ENCODE data around the gene OR10G7. TPM values are rescaled to one million over a fixed set of nuclear protein-coding genes. Genes with fewer than 3 reads are reported as not detected.
A peak's percentile ranks its signal among the peaks of the same experiment; 100 is the strongest.

Gene OR10G7
- total RNA-seq, 4 donors from 2014 or later: not detected

GRCh38 chr11:124077266-124077665, 36.1 kb upstream of the OR10G7 start:
- in situ Hi-C loops (cut with MboI; ENCODE audit: low sequenced_read_pairs in 4 of 4): no loop called here
- H3K4me3 ChIP-seq: no peak overlapping the region
- H3K4me1 ChIP-seq: no peaks in the 10 kb centered on the region
- H3K27me3 ChIP-seq: peaks cover 8 to 17% (median 8%) of the 10 kb centered on the region in 3 donors
- TF ChIP-seq CTCF (IDR thresholded peaks at IDR 0.05 in 4 of 5, conservative IDR thresholded peaks at IDR 0.05 in 1 of 5) (no peak), POLR2A (IDR thresholded peaks at IDR 0.05) (no peak)
- no peaks in the 10 kb centered on the region for H3K36me3 ChIP-seq
- no peaks in the 10 kb centered on the region for H3K9me3 ChIP-seq
- H3K27ac ChIP-seq: no peak overlapping the region
- intact Hi-C loops (cut with DNase I; ENCODE audit: low total_unique reads): no loop called here
- no peak for ATAC-seq
- DNase-seq: no peak

GRCh38 chr11:124075841-124076651, 34.9 kb upstream of the OR10G7 start:
- intact Hi-C loops (cut with DNase I; ENCODE audit: low total_unique reads): no loop called here
- DNase-seq: no peak
- Histone ChIP-seq H3K36me3 (no peaks in the 10 kb centered on the region), H3K27ac (no peak overlapping the region), H3K27me3 (peaks cover 8 to 17% (median 8%) of the 10 kb centered on the region in 3 donors), H3K4me1 (no peaks in the 10 kb centered on the region), H3K9me3 (no peaks in the 10 kb centered on the region), H3K4me3 (peak overlapping the region in 3 of 4 donors; percentile 35 to 44 (median 41))
- TF ChIP-seq CTCF (IDR thresholded peaks at IDR 0.05 in 4 of 5, conservative IDR thresholded peaks at IDR 0.05 in 1 of 5): no peak
- no peak for TF ChIP-seq POLR2A (IDR thresholded peaks at IDR 0.05)
- in situ Hi-C loops (cut with MboI; ENCODE audit: low sequenced_read_pairs in 4 of 4): no loop called here
- ATAC-seq: no peak

DNA sequence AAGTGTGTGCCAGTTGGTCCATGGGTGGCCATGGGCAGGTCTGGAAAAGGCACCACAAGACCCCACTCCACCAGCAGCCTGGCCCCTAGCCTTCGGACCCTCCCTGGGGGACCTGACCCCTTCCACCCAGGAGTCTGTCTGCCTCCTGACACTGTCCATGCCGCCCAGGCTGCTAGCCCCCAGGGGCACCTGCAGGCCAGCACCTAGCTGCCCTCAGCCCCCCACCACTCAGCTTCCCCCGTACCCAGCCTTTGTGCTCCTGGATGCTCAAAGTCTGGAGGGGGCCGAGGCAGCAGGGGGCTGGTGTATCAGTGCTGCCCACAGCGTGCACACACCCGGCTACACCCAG, 34.3 kb upstream of the OR10G7 start:
- H3K27ac ChIP-seq: no peak overlapping the region
- no peak for DNase-seq
- intact Hi-C loops (cut with DNase I; ENCODE audit: low total_unique reads): no loop called here
- in situ Hi-C loops (cut with MboI; ENCODE audit: low sequenced_read_pairs in 4 of 4): no loop called here
- ATAC-seq: no peak
- no peaks in the 10 kb centered on the region for H3K9me3 ChIP-seq
- H3K36me3 ChIP-seq: no peaks in the 10 kb centered on the region
- H3K4me3 ChIP-seq: peak overlapping the region in 1 of 4 donors; percentile 41
- H3K4me1 ChIP-seq: no peaks in the 10 kb centered on the region
- peaks cover 8 to 17% (median 8%) of the 10 kb centered on the region in 3 donors for H3K27me3 ChIP-seq
- TF ChIP-seq POLR2A (IDR thresholded peaks at IDR 0.05) (no peak), CTCF (IDR thresholded peaks at IDR 0.05 in 4 of 5, conservative IDR thresholded peaks at IDR 0.05 in 1 of 5) (no peak)

DNA sequence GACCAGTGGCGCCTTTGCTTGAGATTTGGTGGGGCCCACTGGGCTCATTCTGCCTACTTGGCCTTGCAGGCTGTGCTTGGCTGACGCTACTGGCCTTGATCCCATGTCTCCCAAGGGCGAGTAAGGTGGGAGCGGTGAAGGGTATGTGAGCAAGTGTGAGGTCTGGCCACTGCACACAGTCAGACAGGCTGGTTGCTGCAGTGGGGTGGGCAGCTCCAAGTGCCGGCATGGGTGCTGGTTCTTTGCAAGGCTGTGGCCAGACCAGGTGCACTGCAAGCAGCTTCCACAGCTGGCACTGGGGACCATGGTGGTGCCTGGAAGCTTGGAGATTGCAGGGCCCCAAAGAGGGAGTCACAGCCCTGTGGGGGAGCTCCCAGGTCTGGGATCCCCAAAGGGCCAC, 33.4 kb upstream of the OR10G7 start:
- Histone ChIP-seq H3K9me3 (no peaks in the 10 kb centered on the region), H3K4me3 (no peak overlapping the region), H3K27ac (no peak overlapping the region), H3K27me3 (peaks cover 8 to 17% (median 8%) of the 10 kb centered on the region in 3 donors), H3K36me3 (no peaks in the 10 kb centered on the region), H3K4me1 (no peaks in the 10 kb centered on the region)
- no peak for ATAC-seq
- in situ Hi-C loops (cut with MboI; ENCODE audit: low sequenced_read_pairs in 4 of 4): loop anchor here in 3 of 4 donors (5.0 to 25.0 kb wide), 2 partner anchors 123 to 513 kb away; no protein-coding TSS in a partner anchor
- TF ChIP-seq CTCF (IDR thresholded peaks at IDR 0.05 in 4 of 5, conservative IDR thresholded peaks at IDR 0.05 in 1 of 5) (no peak), POLR2A (IDR thresholded peaks at IDR 0.05) (no peak)
- no peak for DNase-seq
- intact Hi-C loops (cut with DNase I; ENCODE audit: low total_unique reads): loop anchor here (5.0 kb wide), 1 partner anchor 118 kb away; no protein-coding TSS in a partner anchor
